ENCODE results near the gene ZFAND4. TPM values are rescaled to one million over a fixed set of nuclear protein-coding genes. Genes with fewer than 3 reads are reported as not detected.
"Not testable (repeated sequence)": the region's sequence is repeated elsewhere in the genome, so short reads cannot be mapped to it uniquely, and the experiment has no call there.

Gene ZFAND4
- total RNA-seq (2014; rRNA removed; shearing (Covaris generic)), result 5.5 and 7.6 TPM in 2 replicates
- 8.9 and 12.2 TPM in 2 replicates for polyA plus RNA-seq (2014; cell fraction: nucleus; rRNA removed)

- DNase-seq (ENCODE audit: extremely low read depth, low read depth), result peak; percentile 97
Measured at GRCh38 chr10:45672181-45673073, at the start of gene ZFAND4. Gene ZFAND4, minus strand, starts transcription at chr10:45672772. Its CDS starts 9,047 bp downstream, at chr10:45663725.

DNA sequence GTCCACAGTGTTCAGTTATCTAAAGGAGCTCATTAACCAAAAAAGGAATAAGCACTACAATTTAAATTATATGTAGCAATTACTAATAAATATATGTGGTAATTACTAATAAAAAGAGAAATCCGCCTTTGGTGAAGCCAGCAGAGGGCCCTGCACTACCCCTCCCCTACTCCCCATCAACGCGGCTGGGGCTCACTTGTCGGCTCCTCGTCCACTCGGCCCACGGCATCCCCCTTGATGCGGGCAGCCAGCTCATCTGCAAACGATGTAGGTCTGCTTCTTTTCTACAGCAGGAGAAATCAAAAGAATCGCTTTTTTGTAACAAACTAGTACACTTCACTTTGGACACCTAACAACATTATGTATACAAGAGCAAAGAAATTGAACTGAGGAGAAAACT is 48.9 kb upstream of the ZFAND4 start:
- DNase-seq (ENCODE audit: extremely low read depth, low read depth), result not testable (repeated sequence)

DNA sequence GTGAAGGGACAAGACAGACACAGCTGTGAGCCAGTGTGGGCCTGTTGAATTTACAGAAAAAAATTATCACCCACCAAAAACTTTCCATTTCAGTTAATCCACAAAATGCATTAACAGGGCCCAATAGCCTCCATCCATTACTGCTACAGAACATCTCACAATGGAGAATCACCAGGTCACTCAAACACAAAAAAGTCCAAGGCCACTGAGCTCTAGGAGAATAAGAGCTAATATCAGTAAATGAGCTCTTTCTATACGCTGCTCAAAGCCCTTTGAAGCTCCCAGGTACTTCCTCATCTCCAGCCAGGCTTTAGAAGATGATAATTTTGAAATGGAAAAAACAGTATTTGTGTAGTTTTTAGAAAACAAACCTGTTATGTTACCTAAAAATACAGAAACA is 45.1 kb upstream of the ZFAND4 start:
- not testable (repeated sequence) for DNase-seq (ENCODE audit: extremely low read depth, low read depth)

GRCh38 chr10:45717053-45717452 is 44.5 kb upstream of the ZFAND4 start:
- DNase-seq (ENCODE audit: extremely low read depth, low read depth), result not testable (repeated sequence)

DNA sequence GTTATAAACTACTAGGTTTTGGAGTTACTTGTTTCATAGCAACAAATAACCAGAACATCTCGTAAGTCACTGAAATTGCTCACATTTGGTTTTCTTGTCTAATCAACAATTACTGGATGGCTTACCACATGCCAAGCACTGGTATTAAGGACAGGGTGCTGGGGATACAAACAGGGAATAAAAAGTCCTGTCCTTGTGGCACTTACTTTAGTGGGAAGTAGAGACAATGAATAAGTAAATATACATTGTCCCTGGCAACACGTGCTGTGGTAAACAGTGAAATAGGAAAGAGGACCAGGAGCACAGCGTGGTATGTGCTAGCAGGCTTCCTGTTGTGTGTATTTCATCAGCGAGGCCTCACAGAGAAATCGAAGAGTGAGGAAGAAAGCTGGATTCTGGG is 38.7 kb upstream of the ZFAND4 start:
- not testable (repeated sequence) for DNase-seq (ENCODE audit: extremely low read depth, low read depth)

DNA sequence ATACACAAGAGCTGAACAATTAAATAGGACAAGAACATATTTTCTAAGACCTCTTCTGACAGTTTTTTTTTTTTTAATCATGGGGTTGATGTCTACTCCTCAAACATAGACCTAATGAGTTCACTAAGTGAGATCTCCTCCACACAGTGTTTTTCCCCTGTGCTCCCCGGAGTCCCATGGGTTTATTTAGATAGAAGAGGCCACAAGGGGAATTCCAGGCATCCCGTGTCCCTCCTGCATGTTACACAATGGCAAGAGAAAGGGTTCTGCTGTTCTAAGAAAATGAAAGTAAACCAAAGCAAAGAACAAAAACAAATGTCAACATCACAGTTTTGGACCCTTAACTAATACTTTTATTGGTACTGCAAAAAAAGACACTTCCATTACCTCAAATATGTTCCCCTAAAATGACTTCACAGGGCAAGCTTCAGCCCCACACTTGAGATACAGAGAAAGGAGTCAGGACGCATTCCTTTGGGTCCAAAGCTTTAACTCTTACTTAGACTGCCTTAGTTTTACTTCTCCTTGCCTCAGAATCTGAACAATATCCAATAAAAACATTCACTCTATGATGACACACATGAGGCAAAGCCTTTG is 37.7 kb upstream of the ZFAND4 start:
- DNase-seq (ENCODE audit: extremely low read depth, low read depth), result not testable (repeated sequence)

GRCh38 chr10:45678467-45678866 is 5.9 kb upstream of the ZFAND4 start:
- DNase-seq (ENCODE audit: extremely low read depth, low read depth), result not testable (repeated sequence)

DNA sequence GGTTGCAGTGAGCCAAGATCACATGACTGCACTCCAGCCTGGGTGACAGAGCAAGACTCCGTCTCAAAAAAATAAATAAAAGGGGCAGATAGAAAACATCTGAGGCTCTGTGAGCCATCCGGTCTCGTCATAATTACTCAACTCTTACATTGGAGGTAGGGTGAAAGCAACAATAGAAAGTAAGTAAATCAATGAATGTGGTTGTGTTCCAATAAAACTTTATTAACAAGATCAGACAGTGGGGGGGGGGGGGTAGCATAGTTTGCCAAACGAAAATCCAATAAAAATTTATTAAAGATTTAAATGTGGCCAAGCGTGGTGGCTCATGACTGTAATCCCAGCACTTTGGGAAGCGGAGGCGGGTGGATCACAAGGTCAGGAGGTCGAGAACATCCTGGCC is 2.8 kb upstream of the ZFAND4 start:
- no peak for DNase-seq (ENCODE audit: extremely low read depth, low read depth)

- no peak for DNase-seq (ENCODE audit: extremely low read depth, low read depth)
Measured at GRCh38 chr10:45673074-45673648, 589 bp upstream of the ZFAND4 start.

GRCh38 chr10:45671300-45671699 is 1.3 kb downstream of the ZFAND4 start:
- not testable (repeated sequence) for DNase-seq (ENCODE audit: extremely low read depth, low read depth)

DNA sequence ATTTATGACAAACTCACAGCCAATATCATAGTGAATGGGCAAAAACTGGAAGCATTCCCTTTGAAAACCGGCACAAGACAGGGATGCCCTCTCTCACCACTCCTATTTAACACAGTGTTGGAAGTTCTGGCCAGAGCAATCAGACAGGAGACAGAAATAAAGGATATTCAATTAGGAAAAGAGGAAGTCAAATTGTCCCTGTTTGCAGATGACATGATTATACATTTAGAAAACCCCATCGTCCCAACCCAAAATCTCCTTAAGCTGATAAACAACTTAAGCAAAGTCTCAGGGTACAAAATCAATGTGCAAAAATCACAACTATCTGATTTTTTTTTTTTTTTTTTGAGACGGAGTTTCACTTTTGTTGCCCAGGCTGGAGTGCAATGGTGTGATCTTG is 2.7 kb downstream of the ZFAND4 start:
- DNase-seq (ENCODE audit: extremely low read depth, low read depth), result not testable (repeated sequence)

DNA sequence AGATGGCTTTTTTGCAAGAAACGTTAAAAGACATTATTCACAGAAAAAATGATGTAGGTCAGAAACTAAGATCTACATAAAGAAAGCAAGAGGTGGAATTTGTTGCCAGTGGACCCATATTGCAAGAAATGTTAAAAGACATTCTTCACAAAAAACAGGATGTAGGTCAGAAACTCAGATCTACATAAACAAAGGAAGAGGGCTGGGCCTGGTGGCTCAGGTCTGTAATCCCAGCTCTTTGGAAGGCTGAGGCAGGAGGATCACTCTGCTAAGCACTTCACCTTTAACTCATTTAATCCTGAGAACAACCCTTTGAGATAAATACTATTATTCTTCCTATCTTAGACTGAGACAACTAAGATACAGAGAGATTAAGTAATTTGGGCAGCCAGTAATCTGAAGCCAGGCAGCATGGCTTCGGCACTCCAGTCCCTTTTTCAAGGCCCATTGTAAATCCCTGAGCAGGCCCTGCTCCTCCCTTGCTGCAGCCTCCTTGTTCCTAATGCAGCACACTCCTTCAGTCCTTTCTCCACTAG is 11.6 kb downstream of the ZFAND4 start:
- no peak for DNase-seq (ENCODE audit: extremely low read depth, low read depth)

GRCh38 chr10:45657033-45657926 is 15.3 kb downstream of the ZFAND4 start:
- no peak for DNase-seq (ENCODE audit: extremely low read depth, low read depth)

- DNase-seq (ENCODE audit: extremely low read depth, low read depth), result no peak
Measured at GRCh38 chr10:45655219-45655618, 17.4 kb downstream of the ZFAND4 start.

DNA sequence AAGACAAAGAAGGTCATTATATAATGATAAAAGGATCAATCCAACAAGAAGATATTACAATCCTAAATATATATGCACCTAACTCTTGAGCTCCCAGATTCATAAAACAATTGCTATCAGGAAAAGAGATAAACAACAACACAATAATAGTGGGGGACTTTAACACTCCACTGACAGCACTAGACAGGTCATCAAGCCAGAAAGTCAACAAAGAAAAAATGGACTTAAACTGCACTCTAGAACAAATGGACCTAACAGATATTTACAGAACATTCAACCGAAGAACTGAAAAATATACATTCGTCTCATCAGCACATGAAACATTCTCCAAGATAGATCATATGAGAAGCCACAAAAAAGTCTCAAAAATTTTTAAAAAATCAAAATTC is 17.8 kb downstream of the ZFAND4 start:
- not testable (repeated sequence) for DNase-seq (ENCODE audit: extremely low read depth, low read depth)

- DNase-seq (ENCODE audit: extremely low read depth, low read depth), result no peak
Measured at GRCh38 chr10:45653454-45653853, 19.1 kb downstream of the ZFAND4 start.

- no peak for DNase-seq (ENCODE audit: extremely low read depth, low read depth)
Measured at GRCh38 chr10:45652511-45652910, 20.1 kb downstream of the ZFAND4 start.

GRCh38 chr10:45649296-45649695 is 23.3 kb downstream of the ZFAND4 start:
- no peak for DNase-seq (ENCODE audit: extremely low read depth, low read depth)

DNA sequence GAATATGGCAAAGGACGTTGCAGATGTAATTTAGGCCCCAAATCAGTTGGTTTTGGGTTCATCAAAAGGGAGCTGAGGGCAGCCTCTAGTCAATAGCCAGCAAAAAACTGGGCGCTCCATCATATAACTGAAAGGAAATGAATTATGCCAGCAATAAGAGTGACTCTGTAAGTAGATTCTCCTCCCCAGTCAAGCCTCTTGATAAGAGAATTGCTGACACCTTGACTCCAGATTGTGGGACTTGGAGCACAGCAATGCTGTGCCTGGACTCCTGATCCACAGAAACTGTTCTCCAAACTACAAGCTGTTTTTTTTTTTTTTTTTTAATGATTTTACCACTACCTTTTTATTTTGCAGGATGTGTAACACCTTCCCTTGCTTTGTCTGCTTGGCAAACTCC is 25.5 kb downstream of the ZFAND4 start:
- no peak for DNase-seq (ENCODE audit: extremely low read depth, low read depth)

GRCh38 chr10:45646384-45647050 is 26.1 kb downstream of the ZFAND4 start:
- no peak for DNase-seq (ENCODE audit: extremely low read depth, low read depth)

All from NCI-H460 (cell line).